Stimulated activated CD8-positive, alpha-beta memory T cell treated with anti-CD3 and anti-CD28 coated beads, Interleukin-4, amount 100 ng/mL, for 24 hours (primary cell): ENCODE results near the gene SMARCA1.
"Not testable (repeated sequence)": the region's sequence is repeated elsewhere in the genome, so short reads cannot be mapped to it uniquely, and the experiment has no call there.

Experiments
- DNase-seq: peaks from one replicate; pipeline ENCODE4 v3.0.0-alpha.2; 2020; ENCODE audit warnings: low read depth

SMARCA1 gene

DNA sequence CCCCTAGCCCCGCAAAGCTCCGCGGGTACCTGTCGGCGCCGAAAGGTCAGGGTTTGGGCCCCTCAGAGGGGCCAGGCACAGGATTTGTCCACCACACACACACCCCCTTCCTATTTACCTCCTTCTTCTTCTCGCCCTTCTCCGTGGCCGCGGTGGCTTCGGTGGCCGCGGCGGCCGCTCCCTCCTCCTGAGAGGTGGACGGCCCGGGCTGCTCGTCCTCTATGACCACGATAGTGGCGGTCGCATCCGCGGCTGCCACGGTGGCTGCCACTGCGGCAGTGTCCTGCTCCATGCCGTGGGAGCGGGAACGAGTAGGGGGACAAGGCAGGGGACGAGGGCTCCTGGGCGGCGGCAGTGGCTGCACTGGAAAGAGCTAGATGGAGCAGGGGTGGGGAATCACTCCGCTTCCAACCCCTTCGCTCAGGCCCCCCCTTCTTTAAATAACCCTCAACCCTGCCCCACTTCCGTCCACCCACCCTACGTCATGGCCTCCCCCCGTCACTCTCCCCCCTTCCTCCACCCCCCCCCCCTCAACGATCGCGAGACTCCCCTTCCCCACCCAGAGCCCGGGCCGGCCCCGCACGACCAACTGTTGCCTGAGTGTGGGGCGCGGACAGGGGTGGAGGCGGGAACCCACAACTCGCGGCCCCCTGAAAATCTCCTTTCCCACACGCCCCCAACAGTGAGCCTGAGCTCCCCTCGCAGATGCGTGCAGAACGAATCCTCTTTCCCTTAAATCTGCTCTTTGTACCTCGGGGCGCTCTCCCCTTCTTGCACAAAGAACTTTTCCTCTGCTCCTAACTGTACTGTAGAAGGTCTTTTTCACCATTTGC, at the start of gene SMARCA1:
SMARCA1 (minus strand) TSS at position 412 of the 833 bp plus-strand sequence; CDS start at position 292, 120 bp downstream.
- DNase-seq: no peak

DNA sequence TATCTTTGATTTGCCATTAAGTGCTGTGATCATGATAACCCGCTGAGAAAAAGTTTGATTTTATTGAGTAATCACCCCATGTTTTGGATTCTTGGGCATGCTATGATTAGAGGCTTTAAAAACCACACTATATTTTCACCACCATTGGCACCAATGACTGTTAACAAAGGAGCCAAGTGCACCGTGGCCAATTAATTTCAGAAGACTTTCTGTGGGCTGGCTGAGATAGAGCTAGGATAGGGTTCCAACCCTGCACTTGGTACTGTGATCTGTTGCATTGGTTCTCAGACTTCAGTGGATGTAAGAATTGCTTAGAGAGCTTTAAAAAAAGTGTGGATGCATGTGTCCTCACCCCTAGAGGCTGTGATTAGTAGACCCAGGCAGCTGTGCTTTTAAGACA, 49.1 kb upstream of the SMARCA1 start:
- no peak for DNase-seq

- no peak for DNase-seq
Observed at GRCh38 chrX:129568349-129568748, 45.1 kb upstream of the SMARCA1 start.

GRCh38 chrX:129566073-129566472, 42.8 kb upstream of the SMARCA1 start:
- no peak for DNase-seq

DNA sequence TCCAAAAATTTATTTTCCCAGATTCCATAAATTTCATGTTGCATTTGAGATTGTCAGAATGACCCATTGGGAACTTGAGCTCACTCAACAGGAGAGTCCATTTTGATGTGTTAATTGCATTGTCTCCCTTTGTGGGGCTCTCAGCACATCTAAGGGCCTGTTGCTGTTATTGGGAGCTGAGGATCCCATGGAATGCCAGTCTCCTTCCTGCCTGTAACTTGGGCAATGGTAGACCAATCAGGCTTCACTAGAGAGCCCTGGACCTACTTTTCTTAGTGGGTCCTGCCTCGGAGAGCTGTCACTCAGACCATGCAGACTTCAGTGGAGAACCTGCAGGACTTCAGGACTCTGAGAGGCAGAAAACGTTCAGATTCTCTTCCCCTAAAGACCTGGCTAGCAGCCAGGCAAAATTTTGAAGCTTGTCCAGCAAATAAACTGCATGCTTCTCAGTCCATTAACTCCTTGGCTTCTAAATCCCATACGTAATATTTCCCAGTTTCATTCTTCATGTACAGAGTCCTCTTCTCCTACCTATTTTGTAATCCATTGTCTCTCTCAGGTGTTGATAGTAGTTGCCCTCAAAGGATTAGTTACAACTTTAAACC, 41.9 kb upstream of the SMARCA1 start:
- no peak for DNase-seq

DNA sequence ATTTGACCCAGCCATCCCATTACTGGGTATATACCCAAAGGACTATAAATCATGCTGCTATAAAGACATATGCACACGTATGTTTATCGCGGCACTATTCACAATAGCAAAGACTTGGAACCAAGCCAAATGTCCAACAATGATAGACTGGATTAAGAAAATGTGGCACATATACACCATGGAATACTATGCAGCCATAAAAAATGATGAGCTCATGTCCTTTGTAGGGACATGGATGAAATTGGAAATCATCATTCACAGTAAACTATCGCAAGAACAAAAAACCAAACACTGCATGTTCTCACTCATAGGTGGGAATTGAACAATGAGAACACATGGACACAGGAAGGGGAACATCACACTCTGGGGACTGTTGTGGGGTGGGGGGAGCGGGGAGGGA, 41.1 kb upstream of the SMARCA1 start:
- not testable (repeated sequence) for DNase-seq

DNA sequence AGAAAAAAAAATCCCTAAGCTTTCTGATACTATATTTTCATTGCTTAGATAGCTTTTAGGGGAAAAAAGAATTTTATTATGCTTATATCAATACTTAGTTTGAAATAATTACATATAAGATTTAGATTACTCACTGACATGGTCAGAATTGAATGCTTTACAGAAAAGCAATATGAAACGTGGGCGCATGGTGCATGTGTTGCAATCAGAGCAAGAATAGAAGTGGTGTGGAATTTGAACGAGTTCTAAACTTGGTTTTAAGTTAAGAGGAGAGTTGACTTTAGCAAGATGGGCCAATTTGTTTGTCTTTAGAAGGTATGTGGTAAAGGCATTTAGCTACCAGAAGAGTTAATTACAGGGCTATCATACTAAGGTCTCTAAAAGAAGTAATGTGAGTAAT, 38.2 kb upstream of the SMARCA1 start:
- no peak for DNase-seq

GRCh38 chrX:129559783-129560182, 36.5 kb upstream of the SMARCA1 start:
- DNase-seq: no peak

- no peak for DNase-seq
Observed at GRCh38 chrX:129557844-129558480, 34.7 kb upstream of the SMARCA1 start.

DNA sequence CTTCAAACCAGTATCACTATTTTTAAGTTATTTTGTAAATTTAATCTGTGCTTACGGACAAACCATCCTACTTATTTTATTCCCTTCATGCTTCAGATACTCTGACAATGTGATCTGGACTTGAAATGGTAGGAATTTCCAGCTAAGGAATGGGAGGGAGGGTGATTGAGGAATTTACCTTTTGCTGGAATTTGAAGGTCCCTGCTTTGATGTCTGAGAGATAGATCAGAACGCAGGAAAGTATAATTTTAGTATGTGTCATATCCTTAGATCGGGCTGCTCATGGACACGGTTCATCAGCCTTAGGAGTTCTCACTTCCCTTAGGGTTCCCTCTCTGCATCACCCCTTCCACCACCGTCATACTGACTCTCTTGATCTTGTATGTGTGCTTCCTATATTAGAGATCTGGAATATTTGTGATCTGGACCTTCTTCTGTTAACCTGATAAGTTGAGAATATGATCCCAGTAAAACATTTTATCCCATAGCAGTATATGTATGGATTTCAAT, 33.6 kb upstream of the SMARCA1 start:
- no peak for DNase-seq

DNA sequence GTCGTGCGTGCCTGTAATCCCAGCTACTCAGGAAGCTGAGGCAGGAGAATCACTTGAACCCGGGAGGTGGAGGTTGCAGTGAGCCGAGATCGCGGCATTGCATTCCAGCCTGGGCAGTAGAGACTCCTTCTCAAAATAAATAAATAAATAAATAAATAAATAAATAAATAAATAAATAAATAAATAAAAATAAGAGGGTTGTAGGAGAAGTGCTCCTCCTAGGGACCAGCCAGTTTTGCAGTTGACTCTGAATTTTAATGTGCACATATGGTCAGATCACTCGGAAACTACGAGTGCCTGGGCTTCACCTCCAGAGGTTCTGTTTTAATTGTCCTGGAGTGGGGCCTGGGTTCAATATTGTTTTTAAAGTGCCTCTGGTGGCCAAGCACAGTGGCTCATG, 31.5 kb upstream of the SMARCA1 start:
- DNase-seq: not testable (repeated sequence)

GRCh38 chrX:129553619-129554288, 30.5 kb upstream of the SMARCA1 start:
- DNase-seq: no peak

DNA sequence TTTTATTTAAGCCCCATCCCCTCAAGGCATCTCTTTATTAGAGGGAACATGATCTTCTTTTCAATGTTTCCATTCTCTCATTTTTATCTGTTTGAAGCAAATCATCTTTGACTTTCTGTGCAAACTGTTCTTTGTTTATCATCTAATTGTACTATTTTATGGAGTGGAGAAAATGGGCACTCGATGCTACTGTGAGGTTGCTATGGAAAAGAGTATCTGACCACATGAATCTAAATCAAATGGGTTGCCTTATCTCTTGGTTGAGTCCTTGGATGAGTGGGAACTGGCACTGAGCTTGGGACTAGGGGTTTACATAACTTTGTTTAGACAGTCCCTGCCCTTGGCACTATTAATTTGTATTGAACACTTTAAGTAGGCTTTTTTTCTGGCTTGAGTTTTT, 25.8 kb upstream of the SMARCA1 start:
- DNase-seq: no peak

GRCh38 chrX:129545408-129545807, 22.1 kb upstream of the SMARCA1 start:
- DNase-seq: no peak

DNA sequence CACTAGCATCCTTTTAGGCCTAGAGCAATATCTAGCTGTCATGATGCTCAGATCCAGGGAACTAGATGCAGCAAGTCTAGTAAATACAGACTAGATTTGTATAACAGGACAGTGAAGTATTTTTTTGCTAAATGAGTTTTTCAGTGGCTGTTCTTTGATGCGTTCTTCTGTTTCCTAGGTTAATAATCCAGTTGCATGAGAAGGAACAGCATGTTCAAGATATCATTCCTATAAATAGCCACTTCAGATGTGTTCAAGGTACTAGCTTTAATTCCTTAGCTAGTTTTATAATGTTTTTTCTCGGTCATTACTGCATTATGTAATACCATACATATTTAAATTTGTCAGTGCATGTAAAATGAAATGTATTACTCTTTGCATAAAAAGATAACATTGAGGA, 21.5 kb upstream of the SMARCA1 start:
- no peak for DNase-seq

DNA sequence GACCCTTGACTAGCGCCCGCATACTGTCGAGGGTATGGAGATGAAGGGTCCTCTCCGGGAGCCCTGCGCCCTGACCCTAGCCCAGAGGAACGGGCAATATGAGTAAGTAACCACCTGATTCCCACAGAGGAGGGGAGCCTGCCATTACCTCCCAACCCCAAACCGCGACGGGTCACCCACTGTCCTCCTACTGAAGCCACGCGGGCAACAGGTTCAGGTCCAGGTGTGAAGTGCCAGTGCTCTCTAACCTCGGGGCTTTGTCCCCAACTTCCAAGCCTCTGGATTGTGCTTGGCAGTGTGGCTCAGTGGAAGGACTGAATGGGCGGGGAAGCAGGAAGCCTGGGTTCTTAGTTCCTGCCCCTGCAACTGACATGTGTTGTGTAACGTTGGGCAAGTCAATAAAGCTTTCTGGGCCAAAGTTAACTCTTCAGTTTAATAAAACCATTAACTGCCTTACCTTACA, 17.5 kb upstream of the SMARCA1 start:
- DNase-seq: no peak

- peak; percentile 15 for DNase-seq
Observed at GRCh38 chrX:129540068-129540653, 16.9 kb upstream of the SMARCA1 start, which contains the start of gene OCRL. Gene OCRL, plus strand, starts transcription at chrX:129540259. Its CDS starts 181 bp downstream, at chrX:129540440.

- no peak for DNase-seq
Observed at GRCh38 chrX:129534816-129535578, 11.7 kb upstream of the SMARCA1 start.

DNA sequence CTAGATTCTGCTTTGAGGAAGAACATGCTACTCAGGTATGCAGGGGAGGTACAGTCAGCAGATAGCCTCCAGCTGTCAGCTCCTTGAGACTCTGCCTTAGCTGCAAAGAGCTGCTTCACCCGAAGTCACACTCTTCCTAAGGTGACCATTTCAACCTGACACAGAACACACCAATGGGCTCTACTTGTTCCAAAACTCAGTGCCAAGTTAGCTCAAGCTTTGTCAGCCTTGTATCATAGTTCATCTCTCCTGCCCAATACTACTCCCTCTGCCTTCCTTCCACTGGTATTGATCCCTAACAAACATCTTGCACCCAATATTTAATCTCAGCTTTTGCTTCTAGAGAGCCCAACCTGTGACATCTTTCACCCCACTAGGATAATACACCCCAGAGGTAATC, 7.8 kb upstream of the SMARCA1 start:
- DNase-seq: no peak

DNA sequence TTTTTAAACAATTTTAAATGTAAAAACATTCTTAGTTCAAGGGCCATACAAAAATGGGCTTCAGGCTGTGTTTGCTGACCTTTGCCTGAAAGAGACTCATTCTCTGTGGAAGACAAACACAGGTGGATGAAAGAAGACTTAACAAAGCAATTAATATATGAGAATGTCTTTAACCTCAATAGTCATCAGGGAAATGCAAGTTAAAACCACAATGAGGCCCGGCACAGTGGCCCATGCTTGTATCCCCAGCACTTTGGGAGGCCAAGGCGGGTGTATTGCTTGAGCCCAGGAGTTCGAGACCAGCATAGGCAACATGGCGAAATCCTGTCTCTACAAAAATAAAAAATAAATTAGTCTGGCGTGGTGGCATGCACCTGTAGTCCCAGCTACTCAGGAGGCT, 7.1 kb upstream of the SMARCA1 start:
- DNase-seq: no peak

GRCh38 chrX:129529685-129530281, 6.5 kb upstream of the SMARCA1 start:
- no peak for DNase-seq
